Body of pancreas (tissue), 4 donors: Measurements from ENCODE around the gene MTMR8.

Source experiments
- POLR2A ChIP-seq, 3 donors: fragments of 450-650 bp; IDR thresholded peaks; one replicate each; pipeline ENCODE4 v1.6.1; 2016; ENCODE audit warnings: antibody characterized with exemption in 3 of 3, mild to moderate bottlenecking in 2 of 3
- TF ChIP-seq, protein P1 (sequence below), 7 experiments: fragments of 450-650 bp in 4 of 7; fragments of 200-600 bp in 3 of 7; sonication (generic) in 3 of 7; IDR thresholded peaks; one replicate each; pipeline ENCODE4 v1.5.1; 2016 to 2019; ENCODE audit warnings: antibody characterized with exemption in 7 of 7

GRCh38 chrX:64265265-64265664, 130.0 kb downstream of the MTMR8 start:
- TF ChIP-seq, protein P1, sequence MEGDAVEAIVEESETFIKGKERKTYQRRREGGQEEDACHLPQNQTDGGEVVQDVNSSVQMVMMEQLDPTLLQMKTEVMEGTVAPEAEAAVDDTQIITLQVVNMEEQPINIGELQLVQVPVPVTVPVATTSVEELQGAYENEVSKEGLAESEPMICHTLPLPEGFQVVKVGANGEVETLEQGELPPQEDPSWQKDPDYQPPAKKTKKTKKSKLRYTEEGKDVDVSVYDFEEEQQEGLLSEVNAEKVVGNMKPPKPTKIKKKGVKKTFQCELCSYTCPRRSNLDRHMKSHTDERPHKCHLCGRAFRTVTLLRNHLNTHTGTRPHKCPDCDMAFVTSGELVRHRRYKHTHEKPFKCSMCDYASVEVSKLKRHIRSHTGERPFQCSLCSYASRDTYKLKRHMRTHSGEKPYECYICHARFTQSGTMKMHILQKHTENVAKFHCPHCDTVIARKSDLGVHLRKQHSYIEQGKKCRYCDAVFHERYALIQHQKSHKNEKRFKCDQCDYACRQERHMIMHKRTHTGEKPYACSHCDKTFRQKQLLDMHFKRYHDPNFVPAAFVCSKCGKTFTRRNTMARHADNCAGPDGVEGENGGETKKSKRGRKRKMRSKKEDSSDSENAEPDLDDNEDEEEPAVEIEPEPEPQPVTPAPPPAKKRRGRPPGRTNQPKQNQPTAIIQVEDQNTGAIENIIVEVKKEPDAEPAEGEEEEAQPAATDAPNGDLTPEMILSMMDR (IDR thresholded peaks at IDR 0.05): no peak
- no peak for TF ChIP-seq POLR2A (IDR thresholded peaks at IDR 0.05)
